Subcutaneous adipose tissue (tissue), 4 donors: ENCODE results near the gene DPYSL5. TPM values are rescaled to one million over a fixed set of nuclear protein-coding genes. Genes with fewer than 3 reads are reported as not detected.

Experiments used
- total RNA-seq, 4 donors: library from RNA; depleted of rRNA; stranded (reverse); fragments of >200 nt; gene quantifications; one replicate each; pipeline ENCODE4 v1.1.0, GENCODE V29; 2016
- TF ChIP-seq, protein P1 (sequence below): fragments of 450-650 bp; IDR thresholded peaks from one replicate; pipeline ENCODE4 v1.5.1; 2016; ENCODE audit warnings: low read depth, mild to moderate bottlenecking, control low read depth, antibody characterized with exemption, moderate library complexity

The DPYSL5 gene, protein sequence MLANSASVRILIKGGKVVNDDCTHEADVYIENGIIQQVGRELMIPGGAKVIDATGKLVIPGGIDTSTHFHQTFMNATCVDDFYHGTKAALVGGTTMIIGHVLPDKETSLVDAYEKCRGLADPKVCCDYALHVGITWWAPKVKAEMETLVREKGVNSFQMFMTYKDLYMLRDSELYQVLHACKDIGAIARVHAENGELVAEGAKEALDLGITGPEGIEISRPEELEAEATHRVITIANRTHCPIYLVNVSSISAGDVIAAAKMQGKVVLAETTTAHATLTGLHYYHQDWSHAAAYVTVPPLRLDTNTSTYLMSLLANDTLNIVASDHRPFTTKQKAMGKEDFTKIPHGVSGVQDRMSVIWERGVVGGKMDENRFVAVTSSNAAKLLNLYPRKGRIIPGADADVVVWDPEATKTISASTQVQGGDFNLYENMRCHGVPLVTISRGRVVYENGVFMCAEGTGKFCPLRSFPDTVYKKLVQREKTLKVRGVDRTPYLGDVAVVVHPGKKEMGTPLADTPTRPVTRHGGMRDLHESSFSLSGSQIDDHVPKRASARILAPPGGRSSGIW
- total RNA-seq, result not detected

DNA sequence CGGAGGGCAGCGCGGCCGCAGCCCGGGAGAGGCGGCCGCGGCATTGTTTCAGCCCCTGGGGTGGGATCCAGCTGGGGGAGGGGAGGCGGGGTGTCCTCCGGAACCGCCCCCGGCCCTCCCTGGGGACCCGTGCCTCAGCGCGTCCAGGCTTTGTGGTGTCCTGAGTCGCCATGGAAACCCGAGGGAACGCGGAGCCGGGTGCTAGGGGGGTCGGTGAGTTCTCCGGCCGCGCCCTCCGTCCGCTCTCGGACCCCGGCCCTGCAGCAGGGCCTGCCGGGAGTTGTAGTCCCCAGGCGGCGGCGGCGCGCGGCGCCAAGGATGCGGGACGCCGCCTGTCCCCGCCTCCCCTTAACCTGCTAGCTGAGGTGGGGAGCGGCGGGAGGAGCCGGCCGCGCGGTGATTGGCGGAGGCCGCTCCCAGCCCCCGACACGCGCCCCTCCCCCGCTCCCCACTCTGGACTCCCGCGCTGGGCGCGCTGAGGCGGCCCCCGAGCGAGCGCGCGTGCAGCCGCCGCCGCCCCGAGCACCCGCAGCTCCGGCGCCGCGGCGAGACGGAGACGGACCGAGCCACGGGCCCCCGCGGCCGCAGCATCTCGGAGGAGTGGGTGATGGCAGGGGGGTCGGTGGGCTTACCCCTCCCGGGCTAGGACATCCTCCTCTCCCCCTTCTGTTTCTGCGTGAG lies at the start of gene DPYSL5:
DPYSL5 (plus strand) TSS at position 478 of the 681 bp plus-strand sequence. CDS start 50,368 bp downstream, outside the sequence.
- TF ChIP-seq, protein P1, sequence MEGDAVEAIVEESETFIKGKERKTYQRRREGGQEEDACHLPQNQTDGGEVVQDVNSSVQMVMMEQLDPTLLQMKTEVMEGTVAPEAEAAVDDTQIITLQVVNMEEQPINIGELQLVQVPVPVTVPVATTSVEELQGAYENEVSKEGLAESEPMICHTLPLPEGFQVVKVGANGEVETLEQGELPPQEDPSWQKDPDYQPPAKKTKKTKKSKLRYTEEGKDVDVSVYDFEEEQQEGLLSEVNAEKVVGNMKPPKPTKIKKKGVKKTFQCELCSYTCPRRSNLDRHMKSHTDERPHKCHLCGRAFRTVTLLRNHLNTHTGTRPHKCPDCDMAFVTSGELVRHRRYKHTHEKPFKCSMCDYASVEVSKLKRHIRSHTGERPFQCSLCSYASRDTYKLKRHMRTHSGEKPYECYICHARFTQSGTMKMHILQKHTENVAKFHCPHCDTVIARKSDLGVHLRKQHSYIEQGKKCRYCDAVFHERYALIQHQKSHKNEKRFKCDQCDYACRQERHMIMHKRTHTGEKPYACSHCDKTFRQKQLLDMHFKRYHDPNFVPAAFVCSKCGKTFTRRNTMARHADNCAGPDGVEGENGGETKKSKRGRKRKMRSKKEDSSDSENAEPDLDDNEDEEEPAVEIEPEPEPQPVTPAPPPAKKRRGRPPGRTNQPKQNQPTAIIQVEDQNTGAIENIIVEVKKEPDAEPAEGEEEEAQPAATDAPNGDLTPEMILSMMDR, result no peak

DNA sequence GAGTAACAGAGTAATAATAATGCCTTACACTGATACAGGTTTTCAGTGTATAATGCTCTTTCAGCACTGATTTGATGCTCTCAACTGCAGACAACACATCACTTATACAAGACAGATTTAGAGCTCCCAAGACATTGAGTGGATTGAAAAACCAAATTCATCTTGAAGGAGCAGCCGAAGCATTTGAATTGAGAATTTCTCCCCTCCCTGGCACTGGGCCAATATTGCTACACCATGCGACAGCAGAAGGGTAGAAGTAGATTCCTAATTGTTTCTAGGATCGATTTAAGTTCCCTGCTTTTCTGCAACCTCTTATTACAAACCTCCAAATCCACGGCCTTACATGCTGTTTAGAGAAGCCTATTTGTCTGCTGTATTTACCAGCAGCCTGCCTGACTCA lies 46.6 kb upstream of the DPYSL5 start:
- TF ChIP-seq, protein P1, result no peak

DNA sequence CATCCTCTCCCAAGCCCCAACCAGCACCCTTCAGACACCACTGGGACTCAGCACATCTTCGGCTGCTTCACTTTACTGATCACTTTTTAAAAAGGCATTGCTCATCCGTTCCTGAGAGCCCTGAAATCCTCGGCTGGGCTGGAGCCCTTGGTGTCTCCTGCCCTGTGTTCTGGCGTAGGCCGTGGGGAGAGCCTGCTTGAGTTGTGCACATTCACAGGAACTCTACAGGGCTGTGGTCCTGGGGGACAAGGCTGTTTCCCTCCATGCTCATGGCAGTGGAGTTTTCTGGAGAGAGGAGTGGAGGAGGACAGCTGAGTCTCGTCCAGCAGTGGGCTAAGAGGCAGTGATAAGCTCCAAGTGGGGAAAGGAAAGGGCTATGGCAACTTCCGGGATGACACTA lies 46.1 kb upstream of the DPYSL5 start:
- TF ChIP-seq, protein P1, result no peak

DNA sequence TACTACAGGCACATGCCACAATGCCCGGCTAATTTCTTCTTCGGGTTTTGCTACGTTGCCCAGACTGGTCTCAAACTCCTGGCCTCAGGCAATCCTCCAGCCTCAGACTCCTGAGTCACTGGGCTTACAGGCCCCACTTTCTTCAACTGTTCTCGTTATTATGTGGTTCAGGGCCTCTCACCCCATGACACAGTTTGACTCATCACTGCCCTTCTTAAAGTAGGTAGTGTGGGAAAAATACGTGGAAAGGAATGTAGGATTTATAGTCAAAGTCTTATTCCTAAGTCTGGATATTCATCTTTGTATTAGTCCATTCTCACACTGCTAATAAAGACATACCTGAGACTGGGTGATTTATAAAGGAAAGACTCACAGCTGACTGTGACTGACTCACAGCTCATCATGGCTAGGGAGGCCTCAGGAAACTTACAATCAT lies 42.7 kb upstream of the DPYSL5 start:
- TF ChIP-seq, protein P1, result no peak

DNA sequence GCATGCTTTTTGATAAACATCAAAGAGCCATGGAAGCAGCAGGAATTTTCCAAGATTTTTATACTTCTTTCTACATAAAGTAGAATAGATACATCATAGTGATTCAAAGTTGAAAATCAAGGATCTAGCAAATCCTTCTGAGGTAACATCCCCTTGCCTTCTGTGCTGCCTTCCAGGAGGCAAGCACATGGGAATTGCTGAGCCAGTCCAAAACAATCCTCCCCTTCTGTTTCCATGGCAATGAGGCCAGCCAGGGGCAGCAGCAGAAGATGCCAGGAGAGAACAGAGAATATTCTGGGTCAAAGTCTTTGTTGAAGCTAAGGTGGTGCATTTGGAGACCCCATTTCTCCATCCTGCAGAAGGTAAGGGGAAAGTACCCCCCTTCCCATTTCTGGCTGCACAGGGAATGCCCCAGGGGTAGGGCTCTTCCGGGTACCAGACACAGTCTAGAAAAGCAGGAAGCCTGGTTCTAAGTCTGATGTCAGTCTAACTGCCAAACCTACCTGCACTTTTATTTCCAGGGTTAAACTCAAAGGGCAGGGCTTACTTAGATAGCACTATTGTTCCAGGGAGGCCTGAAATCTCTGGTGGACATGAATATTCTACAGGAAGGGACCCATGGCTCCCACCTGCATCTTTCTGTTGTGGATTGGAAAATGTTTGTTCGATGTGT lies 40.0 kb upstream of the DPYSL5 start:
- TF ChIP-seq, protein P1, result no peak

DNA sequence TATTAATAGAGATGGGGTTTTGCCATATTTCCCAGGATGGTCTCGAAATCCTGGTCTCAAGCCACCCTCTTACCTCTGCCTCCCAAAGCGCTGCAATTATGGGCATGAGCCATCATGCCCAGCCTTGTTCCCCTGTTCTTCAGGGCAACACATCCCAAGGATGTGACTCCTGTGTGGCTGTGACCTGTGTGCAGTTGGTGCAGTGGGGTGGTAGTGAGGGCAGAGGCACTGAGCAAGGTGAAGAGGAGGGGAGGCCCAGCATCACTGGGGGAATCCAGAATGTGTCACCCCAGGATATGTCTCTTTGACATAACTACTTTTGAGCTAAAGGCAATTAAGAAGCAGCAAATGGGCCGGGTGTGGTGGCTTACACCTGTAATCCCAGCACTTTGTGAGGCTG lies 38.7 kb upstream of the DPYSL5 start:
- TF ChIP-seq, protein P1, result no peak
